Femur (tissue), 1 donor: ENCODE results near the gene MINDY4.

Experiments
- DNase-seq: peaks from one replicate; pipeline ENCODE4 v3.0.0-alpha.2; 2017

Gene MINDY4

DNA sequence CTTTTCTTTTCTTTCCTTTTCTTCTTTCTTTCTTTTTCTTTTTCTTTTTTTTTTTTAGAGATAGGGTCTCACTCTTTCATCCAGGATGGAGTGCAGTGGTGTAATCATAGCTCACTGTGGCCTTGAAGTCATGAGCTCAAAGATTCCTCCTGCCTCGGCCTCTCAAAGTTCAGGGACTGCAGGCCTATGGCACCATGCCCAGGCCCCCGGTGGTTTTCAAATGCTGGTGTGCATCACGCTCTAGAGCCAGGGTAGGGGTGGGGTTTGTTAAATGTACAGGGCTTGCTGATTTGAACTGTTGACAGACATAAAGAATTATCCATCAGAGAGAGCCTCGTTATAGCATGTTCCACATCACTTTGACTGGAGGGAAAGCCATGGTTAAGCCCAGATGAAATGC lies 5.8 kb downstream of the MINDY4 start:
- DNase-seq = no peak

- DNase-seq = peak; percentile 65
These were observed 7.2 kb downstream of the MINDY4 start for GRCh38 chr7:30778255-30779025.

- DNase-seq = no peak
These were observed 8.4 kb downstream of the MINDY4 start for GRCh38 chr7:30779574-30779973.

- no peak for DNase-seq
These were observed 9.7 kb downstream of the MINDY4 start for GRCh38 chr7:30780941-30781340.

GRCh38 chr7:30782690-30783089 lies 11.5 kb downstream of the MINDY4 start:
- no peak for DNase-seq

GRCh38 chr7:30785786-30786185 lies 14.6 kb downstream of the MINDY4 start:
- no peak for DNase-seq

DNA sequence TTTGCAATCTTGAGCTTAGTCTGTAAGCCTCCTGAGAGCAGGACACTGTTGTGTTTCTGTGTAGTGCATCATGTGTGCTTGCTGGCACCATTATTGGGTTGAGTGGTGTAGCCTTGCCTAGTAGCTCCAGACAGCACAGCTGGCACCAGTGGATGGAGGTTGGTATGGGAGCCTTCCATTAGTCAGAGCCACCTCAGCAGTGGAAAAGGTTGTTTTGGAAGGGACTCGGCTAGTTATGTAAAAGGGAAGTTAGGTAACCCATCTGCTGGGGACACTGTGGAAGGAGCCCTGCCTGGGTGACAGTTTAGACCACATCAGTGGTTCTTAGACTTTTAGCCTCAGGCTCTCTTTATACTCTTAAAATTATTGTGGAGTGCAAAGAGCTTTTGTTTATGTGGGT lies 16.3 kb downstream of the MINDY4 start:
- no peak for DNase-seq

- DNase-seq = no peak
These were observed 17.6 kb downstream of the MINDY4 start for GRCh38 chr7:30788640-30789333.

- no peak for DNase-seq
These were observed 18.1 kb downstream of the MINDY4 start for GRCh38 chr7:30789334-30789711.

- no peak for DNase-seq
These were observed 19.1 kb downstream of the MINDY4 start for GRCh38 chr7:30790356-30790755.

DNA sequence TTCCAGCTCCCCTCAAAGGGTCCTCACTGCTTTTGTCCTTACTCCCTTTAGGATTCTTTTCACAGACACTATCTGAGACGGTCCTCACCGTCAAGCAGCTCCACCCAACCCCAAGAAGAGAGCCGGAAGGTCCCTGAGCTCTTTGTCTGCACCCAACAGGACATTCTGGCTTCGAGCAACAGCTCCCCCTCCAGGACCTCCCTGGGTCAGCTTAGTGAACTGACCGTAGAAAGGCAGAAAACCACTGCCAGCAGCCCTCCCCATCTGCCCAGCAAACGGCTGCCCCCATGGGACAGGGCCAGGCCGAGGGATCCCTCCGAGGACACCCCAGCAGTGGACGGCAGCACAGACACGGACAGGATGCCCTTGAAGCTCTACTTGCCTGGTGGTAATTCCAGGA lies 19.9 kb downstream of the MINDY4 start:
- DNase-seq = no peak

DNA sequence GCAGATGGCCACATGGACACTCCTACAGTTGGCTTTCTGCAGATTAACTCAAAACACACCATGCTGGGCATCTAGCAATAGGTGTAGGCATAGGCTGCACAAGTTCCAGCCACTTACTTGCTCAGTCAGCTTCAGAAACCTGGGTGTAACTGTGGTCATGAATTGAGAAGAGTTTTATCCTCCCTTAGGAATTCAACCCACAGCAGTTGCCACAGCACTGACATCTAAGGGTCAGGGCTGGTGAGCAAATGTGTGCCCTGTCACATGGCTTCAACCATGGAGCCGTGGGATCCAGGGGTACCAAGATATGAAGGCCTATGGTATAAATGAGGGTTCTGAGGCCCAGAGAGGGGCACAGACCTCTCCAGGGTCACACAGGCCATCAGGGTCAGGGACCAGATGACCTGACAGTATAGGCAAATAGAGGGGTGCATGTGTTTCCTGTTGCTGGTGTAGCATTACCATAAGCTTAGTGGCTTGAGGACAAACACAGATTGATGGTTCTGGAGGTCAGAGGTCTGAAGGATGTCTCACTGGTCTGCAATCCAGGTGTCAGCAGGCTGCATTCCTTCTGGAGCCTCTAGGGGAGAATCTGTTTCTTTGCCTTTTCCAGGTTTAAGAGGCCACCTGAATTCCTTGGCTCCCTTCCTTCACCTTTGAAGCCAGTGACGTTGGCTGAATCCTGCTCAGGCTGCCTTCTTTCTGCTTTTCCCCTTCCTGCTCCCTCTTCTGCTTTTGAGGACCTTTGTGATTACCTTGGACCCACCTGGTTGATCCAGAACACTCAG lies 24.1 kb downstream of the MINDY4 start:
- DNase-seq = no peak

GRCh38 chr7:30796105-30796869 lies 25.1 kb downstream of the MINDY4 start:
- DNase-seq = peak; percentile 74

GRCh38 chr7:30797176-30798040 lies 26.2 kb downstream of the MINDY4 start:
- DNase-seq = no peak

DNA sequence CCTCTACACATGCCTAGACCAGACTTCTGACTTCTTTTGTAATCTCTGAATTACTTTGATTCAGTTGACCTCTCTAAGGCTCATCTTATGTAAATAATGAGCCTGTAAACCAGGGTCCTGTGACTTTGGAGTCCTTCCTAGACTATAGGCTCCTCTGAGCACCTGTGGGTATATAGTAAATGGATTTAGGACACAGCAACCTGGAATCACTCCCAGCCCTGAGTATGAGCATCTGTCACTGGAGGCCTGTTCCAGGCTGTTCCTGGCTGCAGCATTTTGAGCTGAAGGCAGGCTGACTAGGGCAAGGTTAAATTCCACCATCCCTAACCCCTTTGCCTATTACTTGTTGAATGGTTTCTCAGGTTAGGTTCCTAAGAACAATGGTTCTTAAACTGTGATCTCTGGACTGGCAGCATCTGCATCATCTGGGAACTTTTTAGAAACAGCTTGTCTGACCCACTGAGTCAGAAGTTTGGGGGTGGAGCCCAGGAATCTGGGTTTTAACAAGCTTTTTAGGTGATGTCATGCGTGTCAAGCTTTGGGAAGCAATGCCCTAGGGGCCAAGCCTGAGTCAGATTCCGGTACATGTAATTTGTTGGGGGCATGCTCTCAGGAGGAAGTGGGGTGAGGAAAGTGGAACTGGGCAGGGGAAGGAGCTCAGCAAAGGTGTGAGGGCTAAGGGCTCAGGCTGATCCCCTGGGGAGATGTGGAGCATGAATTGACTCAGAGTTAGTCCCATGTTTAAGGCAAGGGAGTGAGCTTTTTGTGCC lies 28.2 kb downstream of the MINDY4 start:
- no peak for DNase-seq

DNA sequence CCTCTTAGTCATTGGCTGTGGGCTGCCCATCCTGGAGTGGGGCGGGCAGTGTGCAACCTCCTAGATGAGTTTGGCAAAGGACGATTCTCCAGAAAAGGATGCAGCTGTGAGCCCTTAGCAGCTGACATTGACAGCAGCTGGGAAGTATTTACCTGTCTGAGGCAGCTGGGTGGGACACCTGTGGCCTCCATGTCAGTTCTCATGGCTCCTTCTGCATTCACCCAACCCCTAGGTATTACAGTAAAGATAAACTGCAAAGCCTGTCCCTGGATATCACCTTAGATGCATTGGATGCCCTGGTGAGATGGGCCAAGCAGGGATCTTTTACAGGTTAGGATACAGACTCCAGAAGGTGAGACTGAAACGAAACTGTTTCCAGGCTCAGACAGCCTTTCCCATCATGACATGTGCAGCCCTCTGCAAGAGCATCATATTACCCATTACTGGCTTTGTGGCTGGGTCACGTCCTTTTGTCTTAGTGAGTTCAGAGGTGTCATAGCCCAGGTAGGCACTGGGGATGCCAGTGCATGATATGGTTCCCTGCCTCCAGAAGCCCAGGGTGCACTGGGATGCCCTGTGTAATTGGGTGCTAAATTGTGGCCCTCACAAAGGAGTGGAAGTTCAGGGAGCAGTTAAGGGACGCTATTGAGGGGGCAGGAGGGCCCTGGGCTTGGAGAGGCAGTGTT lies 28.9 kb downstream of the MINDY4 start:
- DNase-seq = no peak

DNA sequence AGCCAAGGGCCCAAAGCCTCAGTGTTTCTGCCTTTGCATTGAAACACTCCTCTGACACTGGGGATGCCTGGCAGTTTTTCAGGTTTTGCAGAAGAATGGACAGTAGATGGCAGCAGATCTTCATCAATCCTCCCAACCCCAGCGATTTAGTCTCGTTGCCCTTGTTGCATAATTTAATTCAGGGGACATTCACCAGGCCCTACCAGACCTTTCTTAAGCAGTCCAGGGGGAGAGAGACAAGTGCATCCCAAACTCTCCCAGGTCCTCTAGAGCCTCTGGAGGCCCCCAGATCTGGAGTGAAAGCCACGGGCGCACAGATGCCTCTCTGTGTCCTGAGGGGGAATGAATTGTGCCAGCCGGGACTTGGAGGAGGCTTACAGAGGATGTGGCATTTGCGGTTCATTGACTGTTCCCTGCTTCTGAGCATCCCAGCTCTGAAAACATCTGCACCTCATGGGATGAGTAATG lies 29.6 kb downstream of the MINDY4 start:
- DNase-seq = peak; percentile 85

DNA sequence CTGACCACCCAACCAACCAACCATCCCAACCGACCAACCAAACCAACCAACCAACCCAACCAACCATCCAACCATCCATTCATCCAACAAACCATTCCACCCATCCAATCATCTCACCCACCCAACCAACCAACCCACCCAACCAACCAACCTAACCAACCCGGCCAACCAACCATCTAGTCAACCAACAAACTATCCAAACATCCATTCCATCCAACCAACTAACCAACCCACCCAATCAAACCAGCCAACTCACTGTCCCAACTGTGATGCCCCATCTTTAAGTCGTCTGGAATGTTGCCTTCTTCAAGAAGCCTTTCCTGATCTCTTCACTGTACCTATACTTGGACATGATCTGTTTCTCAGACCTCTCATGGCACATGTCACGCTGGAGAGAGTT lies 31.6 kb downstream of the MINDY4 start:
- DNase-seq = no peak

DNA sequence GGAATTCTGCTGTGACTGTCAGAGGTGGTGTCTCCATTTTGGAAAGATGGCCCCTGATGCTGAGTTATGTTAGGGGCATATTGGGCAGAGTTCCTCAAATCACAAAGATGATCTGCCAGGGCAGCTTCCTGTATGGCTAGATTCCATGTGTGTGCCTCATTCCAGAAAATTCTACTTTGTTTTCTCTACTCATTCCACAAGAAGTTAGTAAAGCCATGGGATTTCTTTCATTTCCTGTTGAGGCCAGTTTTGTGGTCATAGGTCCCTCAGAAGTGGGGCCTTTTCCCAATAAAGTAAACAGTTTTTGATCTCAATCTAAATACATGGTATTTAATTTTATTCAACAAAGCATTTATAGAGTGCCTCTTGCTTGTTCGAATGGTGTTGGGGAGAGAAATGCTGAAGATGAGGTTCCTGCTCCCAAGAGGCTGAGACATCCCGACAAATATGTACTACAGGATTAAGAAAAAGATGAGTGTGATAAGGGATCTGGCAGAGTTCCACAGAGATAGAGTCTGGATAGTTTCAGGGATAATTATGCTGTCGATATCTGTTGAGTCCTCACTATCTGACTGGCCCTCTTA lies 33.0 kb downstream of the MINDY4 start:
- DNase-seq = no peak

GRCh38 chr7:30805081-30805691 lies 34.0 kb downstream of the MINDY4 start:
- no peak for DNase-seq
